GM12873 (cell line): ENCODE results near the gene CTDSPL.

Source experiments
- TF ChIP-seq, protein P1 (sequence below): IDR thresholded peaks from 2 replicates; pipeline ENCODE4 v1.5.1; 2012; ENCODE audit warnings: low read depth, mild to moderate bottlenecking, moderate library complexity, low read length, control low read depth; ENCODE audit not compliant: insufficient read depth; ENCODE audit errors: missing control alignments

Gene CTDSPL

DNA sequence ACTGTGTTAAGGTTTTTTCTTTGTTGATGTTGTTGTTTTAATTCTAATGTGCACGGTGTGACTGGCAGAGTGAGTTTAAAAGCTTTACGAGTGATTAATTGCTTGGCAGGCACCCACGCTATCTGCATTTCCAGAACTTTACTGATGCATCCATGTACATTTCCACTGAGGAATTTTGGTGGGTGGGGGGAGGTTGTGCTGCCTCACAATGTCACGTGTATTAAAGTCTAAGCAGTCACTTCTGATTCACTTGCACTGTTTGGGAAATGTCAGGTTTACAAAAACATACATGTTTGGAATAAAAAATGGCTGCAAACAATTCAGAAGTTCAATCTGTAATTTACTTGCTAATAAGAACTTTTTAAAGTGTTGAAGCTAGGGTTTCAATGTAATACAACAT, 38.5 kb upstream of the CTDSPL start:
- TF ChIP-seq, protein P1, sequence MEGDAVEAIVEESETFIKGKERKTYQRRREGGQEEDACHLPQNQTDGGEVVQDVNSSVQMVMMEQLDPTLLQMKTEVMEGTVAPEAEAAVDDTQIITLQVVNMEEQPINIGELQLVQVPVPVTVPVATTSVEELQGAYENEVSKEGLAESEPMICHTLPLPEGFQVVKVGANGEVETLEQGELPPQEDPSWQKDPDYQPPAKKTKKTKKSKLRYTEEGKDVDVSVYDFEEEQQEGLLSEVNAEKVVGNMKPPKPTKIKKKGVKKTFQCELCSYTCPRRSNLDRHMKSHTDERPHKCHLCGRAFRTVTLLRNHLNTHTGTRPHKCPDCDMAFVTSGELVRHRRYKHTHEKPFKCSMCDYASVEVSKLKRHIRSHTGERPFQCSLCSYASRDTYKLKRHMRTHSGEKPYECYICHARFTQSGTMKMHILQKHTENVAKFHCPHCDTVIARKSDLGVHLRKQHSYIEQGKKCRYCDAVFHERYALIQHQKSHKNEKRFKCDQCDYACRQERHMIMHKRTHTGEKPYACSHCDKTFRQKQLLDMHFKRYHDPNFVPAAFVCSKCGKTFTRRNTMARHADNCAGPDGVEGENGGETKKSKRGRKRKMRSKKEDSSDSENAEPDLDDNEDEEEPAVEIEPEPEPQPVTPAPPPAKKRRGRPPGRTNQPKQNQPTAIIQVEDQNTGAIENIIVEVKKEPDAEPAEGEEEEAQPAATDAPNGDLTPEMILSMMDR = no peak

DNA sequence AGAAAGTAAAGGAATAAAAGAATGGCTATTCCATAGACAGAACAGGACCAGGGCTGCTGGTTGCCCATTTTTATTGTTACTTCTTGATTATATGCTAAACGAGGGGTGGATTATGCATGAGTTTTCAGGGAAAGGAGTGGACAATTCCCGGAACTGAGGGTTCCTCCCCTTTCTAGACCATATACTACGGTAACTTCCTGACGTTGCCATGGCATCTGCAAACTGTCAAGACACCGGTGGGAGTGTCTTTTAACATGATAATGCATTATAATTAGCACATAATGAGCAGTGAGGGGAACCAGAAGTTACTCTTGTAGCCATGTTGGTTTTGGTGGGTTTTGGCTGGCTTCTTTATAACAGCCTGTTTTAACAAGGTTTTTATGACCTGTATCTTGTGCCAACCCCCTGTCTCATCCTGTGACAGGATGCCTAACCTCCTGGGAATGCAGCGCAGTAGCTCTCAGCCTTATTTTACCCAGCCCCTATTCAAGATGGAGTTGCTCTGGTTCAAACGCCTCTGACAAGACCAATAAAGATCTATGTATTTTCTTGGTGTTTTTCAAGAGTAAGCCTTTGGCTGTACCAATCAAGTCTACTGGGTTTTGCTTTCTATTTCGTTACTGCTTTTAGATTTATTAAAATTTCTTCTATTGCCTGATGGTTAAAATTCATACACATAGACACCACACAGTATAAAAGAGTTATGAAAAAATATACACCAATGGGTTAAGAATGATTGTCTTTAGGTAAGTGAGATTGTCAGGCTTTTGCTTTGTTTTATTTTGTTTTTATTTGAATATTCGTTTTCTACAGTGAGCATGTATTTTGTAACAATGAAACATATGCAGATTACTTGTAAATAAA, 37.4 kb upstream of the CTDSPL start:
- TF ChIP-seq, protein P1 = no peak

DNA sequence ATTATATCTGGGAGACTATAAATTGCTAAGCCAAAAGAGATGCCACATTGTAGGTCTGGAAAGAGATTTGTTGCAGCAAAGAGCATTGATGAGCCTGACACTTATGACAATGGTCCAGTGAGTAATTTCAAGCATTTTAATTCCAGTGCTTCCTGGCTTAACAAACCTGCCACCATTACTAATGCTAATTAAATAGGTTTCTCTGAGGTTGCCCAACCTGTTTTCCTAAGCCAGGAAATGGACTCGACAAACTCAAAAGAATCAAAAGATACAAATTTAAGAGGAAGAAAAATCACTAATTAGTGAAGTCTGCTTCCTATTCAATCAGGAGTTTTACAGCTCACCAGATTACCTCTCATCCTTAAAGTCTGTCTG, 36.7 kb upstream of the CTDSPL start:
- TF ChIP-seq, protein P1 = no peak

DNA sequence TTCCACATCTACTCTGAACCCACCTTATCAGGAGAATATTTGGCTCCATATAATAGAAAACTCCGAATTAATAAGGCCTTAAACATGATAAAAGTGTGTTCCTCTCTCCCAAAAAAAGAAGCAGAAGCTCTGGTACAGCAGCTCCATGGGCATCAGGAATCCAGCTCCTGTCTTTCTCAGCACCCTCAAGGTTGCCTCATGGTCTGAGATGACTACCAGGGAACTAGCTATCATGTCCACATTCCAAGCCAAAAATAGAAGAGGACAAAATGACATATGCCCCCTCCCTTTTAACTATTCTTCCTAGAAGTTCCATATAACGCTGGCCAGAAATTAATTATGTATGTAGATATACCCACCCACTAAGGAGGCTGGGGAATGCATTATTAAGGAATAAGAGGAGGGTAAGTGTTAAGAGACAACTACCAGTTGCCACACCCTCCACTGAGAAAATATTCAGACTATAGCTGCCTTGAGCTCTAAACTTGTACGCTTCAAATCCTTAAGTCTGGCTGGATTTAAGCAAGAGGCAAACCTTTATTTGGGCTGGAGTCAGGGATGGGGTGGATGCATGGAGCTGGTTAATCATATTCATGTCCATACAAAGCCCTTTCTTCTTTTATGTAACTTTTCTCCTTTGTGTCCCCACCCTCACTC, 35.8 kb upstream of the CTDSPL start:
- TF ChIP-seq, protein P1 = no peak

DNA sequence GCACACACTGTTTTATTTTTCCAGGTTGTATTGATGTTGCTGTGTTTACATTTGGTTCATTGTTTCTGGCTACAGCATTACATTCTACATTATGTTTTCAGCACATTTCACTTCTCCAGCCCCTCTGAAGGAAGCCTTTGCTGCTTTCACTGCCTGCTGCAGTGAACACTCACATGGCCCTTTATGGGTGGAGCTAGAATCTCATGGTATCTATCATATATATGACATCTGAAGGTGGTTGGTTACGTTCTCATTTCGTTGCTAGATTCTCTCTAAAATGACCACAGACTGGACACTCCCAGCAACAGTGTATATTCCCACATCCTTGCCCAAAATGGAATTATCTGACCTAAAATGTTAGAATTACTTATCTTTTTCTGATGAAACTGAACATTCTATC, 35.2 kb upstream of the CTDSPL start:
- TF ChIP-seq, protein P1 = no peak

DNA sequence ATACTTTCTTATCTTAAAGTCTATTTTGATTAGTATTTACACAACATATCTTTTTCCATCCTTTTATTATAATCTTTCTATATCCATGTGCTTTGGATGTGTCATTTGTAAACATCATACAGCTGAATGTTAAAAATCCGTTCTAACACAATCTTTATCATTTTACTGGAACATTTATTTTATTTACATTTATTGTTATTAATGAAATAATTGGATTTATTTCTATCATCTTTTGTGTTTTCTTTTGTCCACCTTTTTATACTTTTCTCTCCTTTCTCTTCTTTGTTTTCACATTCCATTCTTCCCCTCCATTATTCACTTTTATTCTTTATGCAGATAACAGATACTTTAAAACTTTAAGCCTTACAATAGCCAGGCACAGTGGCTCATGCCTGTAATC, 34.7 kb upstream of the CTDSPL start:
- TF ChIP-seq, protein P1 = no peak

DNA sequence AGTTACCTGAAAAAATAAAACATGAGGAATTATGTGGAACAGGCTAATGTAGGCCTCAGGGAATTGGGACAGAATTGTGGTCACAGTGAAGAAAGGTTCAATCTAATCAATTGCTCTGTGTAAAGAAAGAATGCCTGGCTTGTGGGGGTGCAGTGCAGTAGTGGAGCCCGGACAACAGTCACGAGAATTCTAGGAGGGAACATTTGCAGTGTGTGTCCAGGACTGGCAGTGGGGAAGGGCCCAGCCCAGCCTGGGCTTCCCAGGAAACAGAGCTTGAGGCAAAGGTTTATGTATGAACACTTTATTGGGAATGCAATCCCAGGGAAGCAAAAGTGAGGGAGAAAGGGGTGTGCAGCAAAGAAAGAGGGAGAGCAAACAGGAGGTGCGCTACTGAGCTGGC, 29.2 kb upstream of the CTDSPL start:
- TF ChIP-seq, protein P1 = no peak
